Testis (tissue), 3 donors: ENCODE data around the gene CFAP97D2. TPM values are rescaled to one million over a fixed set of nuclear protein-coding genes. Genes with fewer than 3 reads are reported as not detected.
"Not testable (repeated sequence)": the region's sequence is repeated elsewhere in the genome, so short reads cannot be mapped to it uniquely, and the experiment has no call there.

ENCODE experiments used
- DNase-seq: peaks from one replicate; pipeline ENCODE4 v3.0.0-alpha.2; 2019
- H3K27ac ChIP-seq, 2 donors: fragments of 200-600 bp; sonication (generic); one replicate each; pipeline ENCODE4 v1.5.1; 2019
- H3K27me3 ChIP-seq: fragments of 200-600 bp; sonication (generic); one replicate; pipeline ENCODE4 v1.5.1; 2019
- H3K36me3 ChIP-seq: fragments of 200-600 bp; sonication (generic); one replicate; pipeline ENCODE4 v1.5.1; 2017; ENCODE audit warnings: low read depth; ENCODE audit errors: missing control alignments
- H3K4me1 ChIP-seq: fragments of 200-600 bp; sonication (generic); one replicate; pipeline ENCODE4 v1.5.1; 2019
- H3K4me3 ChIP-seq, 2 donors: fragments of 200-600 bp; sonication (generic); one replicate each; pipeline ENCODE4 v1.5.1; 2017 to 2019
- H3K9me3 ChIP-seq: fragments of 200-600 bp; sonication (generic); one replicate; pipeline ENCODE4 v1.5.1; 2017
- CTCF ChIP-seq, 3 experiments: fragments of 450-650 bp in 2 of 3; fragments of 200-600 bp in 1 of 3; sonication (generic) in 1 of 3; IDR thresholded peaks; one replicate each; pipeline ENCODE4 v1.5.1; 2016 to 2019; ENCODE audit warnings: antibody characterized with exemption in 3 of 3, mild to moderate bottlenecking in 2 of 3, moderate library complexity in 1 of 3
- POLR2A ChIP-seq: fragments of 450-650 bp; IDR thresholded peaks from one replicate; pipeline ENCODE4 v1.6.1; 2017; ENCODE audit warnings: antibody characterized with exemption, mild to moderate bottlenecking, moderate library complexity
- WGBS, 2 donors: methylation state at CpG; one replicate each; pipeline ENCODE4 v1.1.5; 2018; 5-methylcytosine and 5-hydroxymethylcytosine counted together
- intact Hi-C: fragments of 100-400 bp; cut with DNase I; formaldehyde crosslinking; loops from one replicate; pipeline ENCODE4 v1.15.1; 2023; ENCODE audit warnings: low total_unique reads
- polyA plus RNA-seq: library from polyadenylated mRNA; stranded (reverse); fragments of 350-450 nt; fragmentation: Illumina TruSeq; extraction: RNeasy Lipid Tissue Mini Kit (QIAGEN cat#74804); gene quantifications from one replicate; pipeline ENCODE4 v1.2.3, GENCODE V29; 2014; ENCODE audit warnings: low read depth, low replicate concordance; ENCODE audit not compliant: insufficient read depth
- total RNA-seq, 2 donors: library from RNA; depleted of rRNA; stranded (reverse); fragments of >200 nt; gene quantifications; one replicate each; pipeline ENCODE4 v1.2.3, GENCODE V29; 2016

CFAP97D2 gene
- total and polyA plus RNA-seq, 3 donors from 2014 or later, result 1.5 to 2.7 (median 2.3) TPM

DNA sequence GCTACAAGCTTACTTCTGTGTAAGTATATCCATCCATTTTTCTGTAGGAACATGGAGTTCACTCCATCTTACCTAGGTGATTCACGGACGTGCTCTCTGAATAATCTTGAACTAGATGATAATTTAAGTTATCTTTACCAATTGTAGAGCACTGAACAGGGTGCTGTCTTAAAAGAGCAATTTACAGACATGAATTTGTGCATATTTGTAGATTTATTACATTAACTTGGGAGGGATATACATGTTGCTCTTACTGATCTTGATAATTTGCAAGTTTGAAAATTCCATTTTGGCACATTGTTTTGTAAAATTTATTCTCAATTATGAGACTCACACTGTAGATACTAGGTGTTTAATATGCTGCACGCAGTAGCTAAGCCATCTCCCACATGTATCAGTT, 64.9 kb downstream of the CFAP97D2 start:
- no peak overlapping the region for H3K27ac ChIP-seq
- no peak overlapping the region for H3K4me3 ChIP-seq
- no peaks in the 10 kb centered on the region for H3K9me3 ChIP-seq
- no peak for DNase-seq
- intact Hi-C loops, result no loop called here
- no peaks in the 10 kb centered on the region for H3K4me1 ChIP-seq
- peaks cover 6% of the 10 kb centered on the region for H3K36me3 ChIP-seq
- H3K27me3 ChIP-seq, result no peaks in the 10 kb centered on the region
- TF ChIP-seq POLR2A (no peak), CTCF (IDR thresholded peaks at IDR 0.05) (no peak)
- 87 to 93% methylated on average over 3 of the region's 3 CpGs for WGBS, 2 donors

GRCh38 chr13:114244637-114245036, 65.6 kb downstream of the CFAP97D2 start:
- no peaks in the 10 kb centered on the region for H3K4me1 ChIP-seq
- no peak overlapping the region for H3K27ac ChIP-seq
- H3K36me3 ChIP-seq, result peaks cover 6% of the 10 kb centered on the region
- intact Hi-C loops, result no loop called here
- DNase-seq, result no peak
- H3K27me3 ChIP-seq, result no peaks in the 10 kb centered on the region
- no peak for TF ChIP-seq POLR2A
- TF ChIP-seq CTCF (IDR thresholded peaks at IDR 0.05), result no peak
- no peaks in the 10 kb centered on the region for H3K9me3 ChIP-seq
- WGBS, 2 donors, result 89 to 95% methylated on average over 5 of the region's 5 CpGs
- no peak overlapping the region for H3K4me3 ChIP-seq

DNA sequence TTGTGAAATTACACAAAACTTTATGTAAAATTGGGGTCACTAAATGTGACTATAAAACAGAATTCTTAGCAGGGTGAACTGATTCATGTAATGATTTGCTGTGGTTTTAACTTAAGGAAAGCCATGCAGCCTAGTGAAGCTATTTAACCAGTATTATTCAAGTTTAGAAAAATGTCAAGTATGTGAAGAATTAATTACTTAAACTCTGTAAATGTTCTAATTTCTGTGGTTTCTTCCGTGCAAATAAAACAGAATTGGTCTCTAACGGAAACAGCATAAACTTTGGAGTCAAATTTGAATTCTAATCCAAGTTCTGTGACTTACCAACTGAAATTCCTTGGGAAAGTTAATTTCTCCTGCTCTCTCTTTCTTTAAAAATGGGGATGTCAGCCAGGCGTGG, 69.0 kb downstream of the CFAP97D2 start:
- Histone ChIP-seq H3K27ac (no peak overlapping the region), H3K9me3 (no peaks in the 10 kb centered on the region), H3K36me3 (peaks cover 6% of the 10 kb centered on the region), H3K4me3 (no peak overlapping the region), H3K27me3 (no peaks in the 10 kb centered on the region), H3K4me1 (no peaks in the 10 kb centered on the region)
- 90 to 93% methylated on average over 3 of the region's 3 CpGs for WGBS, 2 donors
- DNase-seq, result no peak
- intact Hi-C loops, result no loop called here
- TF ChIP-seq POLR2A (no peak), CTCF (IDR thresholded peaks at IDR 0.05) (no peak)

DNA sequence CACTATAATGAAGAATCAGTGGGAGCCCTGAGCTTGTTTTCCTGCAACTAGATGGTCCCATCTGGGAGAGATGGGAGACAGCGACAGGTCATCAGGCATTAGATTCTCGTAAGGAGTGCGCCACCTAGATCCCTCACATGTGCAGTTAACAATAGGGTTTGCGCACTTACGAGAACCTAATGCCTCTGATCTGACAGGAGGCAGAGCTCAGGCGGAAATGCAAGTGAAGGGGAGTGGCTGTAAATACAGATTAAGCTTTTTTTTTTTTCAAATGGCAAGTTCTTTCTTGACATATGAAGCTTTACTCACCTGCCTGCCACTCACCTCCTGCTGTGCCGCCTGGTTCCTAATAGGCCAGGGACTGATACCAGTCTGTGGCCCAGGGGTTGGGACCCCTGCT, 70.0 kb downstream of the CFAP97D2 start:
- Histone ChIP-seq H3K4me1 (no peaks in the 10 kb centered on the region), H3K4me3 (no peak overlapping the region), H3K9me3 (no peaks in the 10 kb centered on the region), H3K27me3 (no peaks in the 10 kb centered on the region), H3K27ac (no peak overlapping the region), H3K36me3 (peaks cover 6% of the 10 kb centered on the region)
- DNase-seq, result no peak
- TF ChIP-seq POLR2A (no peak), CTCF (IDR thresholded peaks at IDR 0.05) (no peak)
- 94 to 98% methylated on average over 7 of the region's 7 CpGs for WGBS, 2 donors
- intact Hi-C loops, result no loop called here

DNA sequence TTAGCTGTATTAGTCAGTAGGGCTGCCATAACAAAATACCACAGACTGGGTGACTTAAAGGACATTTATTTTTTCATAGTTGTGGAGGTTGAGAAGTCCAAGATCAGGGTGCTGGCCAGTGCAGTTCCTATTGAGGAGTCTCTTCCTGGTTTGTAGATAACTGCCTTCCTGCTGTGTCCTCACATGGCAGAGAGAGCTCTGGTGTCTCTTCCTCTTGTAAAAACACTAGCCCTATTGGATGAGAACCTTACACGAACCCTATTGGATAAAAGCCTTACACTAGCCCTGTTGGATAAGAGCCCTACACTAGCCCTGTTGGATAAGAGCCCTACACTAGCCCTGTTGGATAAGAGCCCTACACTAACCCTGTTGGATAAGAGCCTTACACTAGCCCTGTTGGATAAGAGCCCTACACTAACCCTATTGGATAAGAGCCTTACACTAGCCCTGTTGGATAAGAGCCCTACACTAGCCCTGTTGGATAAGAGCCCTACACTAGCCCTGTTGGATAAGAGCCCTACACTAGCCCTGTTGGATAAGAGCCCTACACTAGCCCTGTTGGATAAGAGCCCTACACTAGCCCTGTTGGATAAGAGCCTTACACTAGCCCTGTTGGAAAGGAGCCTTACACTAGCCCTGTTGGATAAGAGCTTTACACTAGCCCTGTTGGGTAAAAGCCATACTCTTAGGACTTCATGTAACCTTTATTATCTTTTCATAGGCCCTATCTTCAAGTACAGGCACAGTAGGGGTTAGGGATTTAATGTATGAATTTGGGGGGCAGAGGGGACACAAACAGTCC, 72.8 kb downstream of the CFAP97D2 start:
- 90 to 100% methylated on average over 1 of the region's 1 CpG for WGBS, 2 donors
- intact Hi-C loops, H3K9me3 ChIP-seq, H3K27me3 ChIP-seq, H3K4me3 ChIP-seq, H3K27ac ChIP-seq, H3K4me1 ChIP-seq, DNase-seq, H3K36me3 ChIP-seq: not testable (repeated sequence)
